HEK293 (cell line): ENCODE measurements around the gene CNTN4.

Experiments used
- BCL11A ChIP-seq: fragments of 450-650 bp; formaldehyde crosslinking; IDR thresholded peaks from 2 replicates; pipeline ENCODE4 v1.5.1; 2016; ENCODE audit warnings: low read depth, missing biosample characterization, missing genetic modification characterization
- CTCF ChIP-seq: fragments of 450-650 bp; formaldehyde crosslinking; IDR thresholded peaks from 2 replicates; pipeline ENCODE4 v1.5.1; 2016; ENCODE audit warnings: missing biosample characterization, missing genetic modification characterization
- ZNF19 ChIP-seq: fragments of 450-650 bp; formaldehyde crosslinking; IDR thresholded peaks from 2 replicates; pipeline ENCODE4; 2016; ENCODE audit warnings: missing biosample characterization, missing genetic modification characterization, low read depth

- TF ChIP-seq CTCF (tag by site-specific recombination) (no peak), ZNF19 (tag by site-specific recombination) (no peak), BCL11A (tag by site-specific recombination) (no peak)
Observed at GRCh38 chr3:2468816-2469215, 370.1 kb downstream of the CNTN4 start.
